ENCODE measurements around the gene PROSER2.
A peak's percentile ranks its signal among the peaks of the same experiment; 100 is the strongest.

Gene PROSER2

DNA sequence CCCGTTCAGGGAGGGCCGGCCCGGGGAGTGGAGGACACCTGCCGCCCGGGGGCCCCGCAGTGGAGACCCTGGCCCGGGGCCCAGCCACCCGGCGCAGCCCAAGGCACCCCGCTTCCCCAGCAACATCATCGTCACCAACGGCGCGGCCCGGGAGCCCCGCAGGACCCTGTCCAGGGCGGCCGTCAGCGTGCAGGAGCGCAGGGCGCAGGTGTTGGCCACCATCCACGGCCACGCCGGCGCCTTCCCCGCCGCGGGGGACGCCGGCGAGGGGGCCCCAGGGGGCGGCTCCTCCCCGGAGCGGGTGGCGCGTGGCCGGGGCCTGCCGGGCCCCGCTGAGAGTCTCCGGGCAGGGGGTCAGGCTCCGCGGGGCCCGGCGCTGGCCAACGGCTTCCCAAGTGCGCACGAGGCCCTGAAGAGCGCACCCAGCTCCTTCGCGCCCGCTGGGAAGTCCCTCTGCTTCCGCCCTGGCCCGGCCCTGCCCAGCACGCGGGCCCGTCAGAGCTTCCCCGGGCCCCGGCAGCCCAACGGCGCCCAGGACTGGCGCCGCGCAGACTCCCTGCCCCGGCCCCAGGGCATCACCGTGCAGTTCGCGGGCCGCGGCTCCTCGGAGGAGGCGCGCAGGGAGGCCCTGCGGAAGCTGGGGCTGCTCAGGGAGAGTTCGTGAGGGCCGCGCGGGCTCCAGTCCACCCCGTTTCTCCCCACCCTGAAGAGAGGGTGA is 46.7 kb downstream of the PROSER2 start:
- no peak for DNase-seq

DNA sequence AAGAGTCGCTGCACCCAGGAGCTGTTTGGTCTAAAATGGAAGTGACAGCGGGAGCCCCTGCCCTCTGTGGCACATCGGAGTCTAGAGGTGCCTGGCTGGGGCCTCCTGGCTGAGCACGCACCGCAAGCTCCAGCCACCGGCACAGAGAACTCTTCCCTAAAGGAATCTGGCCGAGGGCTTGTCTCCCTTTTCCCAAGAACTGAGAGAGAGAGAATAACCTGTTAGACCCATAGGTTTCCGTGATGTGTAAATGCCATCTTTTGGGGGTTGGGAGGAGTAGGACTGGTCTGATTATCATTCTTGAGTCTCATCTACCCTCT is 47.3 kb downstream of the PROSER2 start:
- DNase-seq, result no peak

DNA sequence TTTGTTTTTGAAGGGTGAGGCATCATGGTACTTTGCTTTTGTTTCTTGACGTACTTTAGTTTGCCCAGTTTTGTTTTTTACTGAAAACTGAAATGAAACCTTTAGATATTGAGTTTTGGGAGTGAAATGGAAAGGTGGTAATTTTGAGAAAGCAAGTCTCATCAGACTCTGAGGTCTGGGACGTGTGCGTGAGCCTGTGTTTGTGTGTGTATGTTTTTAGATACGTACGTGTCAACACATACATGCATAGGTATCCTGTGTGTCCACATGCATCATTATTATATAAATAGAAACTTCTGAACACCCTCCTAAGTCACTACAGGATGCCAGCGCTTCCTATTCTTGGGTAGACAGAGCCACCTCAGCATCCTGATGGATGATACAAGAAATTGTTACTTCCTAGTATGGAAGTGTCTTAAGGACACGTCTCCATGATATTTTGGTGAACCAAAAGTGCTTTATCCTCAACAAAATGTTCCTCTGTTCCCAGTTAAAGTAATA is 47.8 kb downstream of the PROSER2 start:
- no peak for DNase-seq

DNA sequence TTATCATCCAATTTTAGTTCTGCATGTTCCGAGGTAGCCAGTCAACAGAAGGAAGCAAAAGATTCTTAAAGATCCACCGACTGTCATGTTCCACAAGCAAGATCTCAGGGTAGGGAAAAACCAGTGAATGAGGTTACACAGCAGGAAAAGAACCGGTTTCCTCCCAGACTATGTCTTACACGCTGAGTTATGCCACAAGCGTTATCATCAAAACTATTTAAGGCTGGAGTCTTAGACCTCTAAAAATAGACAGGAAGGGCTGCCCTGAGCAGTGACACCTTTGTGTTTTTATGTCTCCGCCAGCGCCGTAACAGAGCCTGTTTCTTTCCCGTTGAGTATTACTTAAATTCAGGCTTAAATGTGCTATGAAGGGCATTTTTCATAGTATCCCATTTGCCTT is 48.3 kb downstream of the PROSER2 start:
- no peak for DNase-seq

DNA sequence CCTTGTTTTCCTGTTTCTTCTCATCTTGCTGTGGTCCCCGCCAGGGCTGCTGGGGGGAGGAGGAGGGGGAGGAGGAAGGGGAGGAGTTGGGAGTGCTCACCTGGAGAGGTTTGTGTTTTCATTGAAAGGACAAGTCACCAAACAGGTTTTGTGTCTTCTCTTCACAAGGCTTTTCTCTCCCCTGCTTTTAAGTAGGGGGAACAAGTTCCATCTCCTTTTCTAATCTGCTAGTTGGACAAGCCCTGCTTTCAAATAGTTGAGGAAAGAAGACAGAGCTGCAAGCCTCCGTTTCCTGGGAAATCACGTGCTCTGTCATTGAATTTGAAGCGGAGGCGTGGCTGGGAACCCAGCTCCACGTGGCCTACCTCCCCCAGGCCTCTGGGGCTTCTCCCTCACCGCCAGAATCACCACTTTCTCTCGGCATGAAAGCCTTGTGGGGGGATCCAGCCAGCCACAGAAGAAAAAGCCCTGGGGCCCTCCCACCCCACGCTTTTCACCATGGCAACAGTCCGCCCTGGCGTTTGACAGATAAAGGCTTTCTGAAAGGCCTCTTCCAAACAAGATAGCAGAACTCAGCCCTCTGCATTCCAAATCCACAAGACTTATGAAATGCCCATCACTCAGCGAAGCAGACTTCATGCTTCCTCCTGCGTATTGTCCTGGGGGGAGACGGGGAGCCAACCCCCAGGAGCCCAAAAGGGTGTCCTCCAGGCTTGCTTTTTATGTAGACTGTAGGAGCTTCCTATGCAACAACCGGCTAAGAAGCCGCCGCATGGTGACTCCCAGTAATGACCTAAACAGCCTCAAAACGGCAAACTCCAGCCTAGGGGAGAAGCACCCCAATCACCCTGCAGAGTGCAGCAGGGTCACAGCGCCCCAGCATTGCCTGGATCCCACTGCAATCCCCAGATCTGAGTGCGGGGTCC is 51.7 kb downstream of the PROSER2 start:
- peak; percentile 14 for DNase-seq

DNA sequence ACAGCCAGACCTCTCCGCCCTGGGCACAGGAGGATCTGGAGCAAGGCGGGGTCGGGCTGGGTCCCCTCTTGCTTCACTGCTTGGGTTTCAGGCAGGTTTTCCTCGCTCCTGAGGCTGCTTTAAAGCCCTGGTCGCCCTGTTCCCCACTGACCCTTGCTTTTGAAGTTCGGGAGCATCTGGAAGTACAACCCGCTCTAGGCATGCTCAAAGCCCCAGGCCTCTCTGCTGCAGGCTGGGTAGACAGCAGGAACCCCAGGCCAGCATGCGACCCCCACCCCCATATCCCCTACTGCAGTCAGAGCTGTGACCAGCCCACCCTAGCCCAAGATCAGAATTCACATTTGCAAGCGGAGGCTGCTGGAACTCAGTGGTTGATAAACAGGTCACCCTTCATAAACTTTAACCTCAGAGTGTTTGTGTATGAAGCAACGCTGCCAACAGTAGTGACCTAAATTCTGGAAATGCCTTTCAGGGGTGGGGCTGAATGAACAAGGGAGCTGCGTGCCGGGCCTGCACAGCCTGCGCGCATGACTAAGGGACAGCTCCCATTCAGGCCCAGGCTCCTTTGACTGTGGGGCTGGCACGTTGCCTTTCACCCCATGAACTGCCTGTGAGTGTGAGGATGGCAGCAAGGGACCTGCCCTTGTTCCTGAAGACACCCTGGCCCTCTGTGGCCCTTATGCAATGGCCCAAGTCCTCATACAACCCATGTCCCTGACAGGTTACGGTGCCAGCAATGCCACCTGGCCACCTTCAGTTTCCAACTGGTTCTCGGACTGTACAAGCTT is 52.5 kb downstream of the PROSER2 start:
- DNase-seq, result no peak

DNA sequence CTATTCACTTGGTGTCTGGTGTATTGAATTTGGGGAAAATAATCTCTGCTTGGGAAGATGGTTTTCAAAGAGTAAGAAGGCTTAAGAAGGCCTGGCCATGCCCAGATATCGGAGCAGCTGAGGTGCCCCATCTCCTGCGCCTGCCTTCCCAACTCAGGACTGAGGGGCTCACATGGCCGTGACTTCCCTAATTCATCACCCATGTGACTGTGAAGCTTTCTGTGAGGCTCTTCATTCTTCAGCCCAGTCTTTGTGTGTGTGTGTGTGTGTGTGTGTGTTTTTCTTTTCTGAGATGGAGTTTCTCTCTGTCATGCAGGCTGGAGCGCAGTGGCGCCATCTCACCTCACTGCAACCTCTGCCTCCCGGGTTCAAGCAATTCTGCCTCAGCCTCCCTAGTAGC is 53.2 kb downstream of the PROSER2 start:
- DNase-seq, result no peak

DNA sequence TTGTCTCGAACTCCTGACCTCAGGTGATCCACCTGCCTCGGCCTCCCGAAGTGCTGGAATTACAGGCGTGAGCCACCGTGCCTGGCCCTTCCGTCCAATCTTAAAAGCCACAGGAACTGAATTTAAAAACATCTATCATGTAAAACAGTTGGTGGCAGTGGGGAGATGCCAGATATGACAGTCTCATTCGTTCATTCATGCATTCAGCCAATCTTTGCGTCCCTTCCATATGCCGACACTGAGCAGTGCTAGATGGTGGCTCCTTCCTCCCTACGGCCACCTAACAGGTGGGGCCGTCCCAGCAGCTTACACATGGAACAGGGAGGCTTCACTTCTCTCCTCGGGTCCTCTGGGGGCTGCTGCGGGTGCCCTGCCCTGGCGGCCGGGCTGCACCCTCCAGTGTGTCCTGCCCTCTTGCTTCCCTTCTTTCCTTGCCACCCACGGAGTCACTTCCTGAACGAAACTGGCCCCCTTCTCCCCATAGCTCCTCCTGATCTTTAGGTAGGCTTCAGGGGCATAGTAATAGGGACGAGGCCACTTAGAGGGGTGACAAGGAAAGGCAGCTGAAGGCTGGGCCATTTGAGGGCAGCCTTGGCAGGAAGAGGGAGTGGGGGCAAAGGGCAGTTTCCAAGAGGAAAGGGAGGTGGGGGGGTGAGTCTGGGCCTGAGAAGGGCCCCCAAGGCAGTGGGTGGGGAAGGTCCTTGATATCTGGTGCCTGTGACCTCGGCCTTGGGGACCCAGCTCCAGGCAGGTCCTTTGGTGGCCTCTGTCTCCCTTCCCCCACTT is 53.8 kb downstream of the PROSER2 start:
- no peak for DNase-seq

DNA sequence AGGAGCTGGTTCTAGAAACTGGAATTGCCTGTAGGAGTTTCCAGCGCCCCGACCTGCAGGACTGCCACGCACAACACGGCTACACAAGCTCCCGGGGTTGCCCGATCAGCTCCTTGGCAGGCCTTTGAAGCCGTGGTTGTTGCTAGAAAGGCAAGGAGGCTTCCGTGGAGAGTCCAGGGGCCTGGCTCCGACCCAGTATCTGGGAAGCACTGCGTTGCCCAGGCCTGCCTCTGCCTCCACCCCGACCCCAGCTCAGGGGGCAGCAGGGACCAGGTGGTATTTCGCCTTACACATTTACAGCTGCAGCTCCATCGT is 54.4 kb downstream of the PROSER2 start:
- DNase-seq, result no peak

DNA sequence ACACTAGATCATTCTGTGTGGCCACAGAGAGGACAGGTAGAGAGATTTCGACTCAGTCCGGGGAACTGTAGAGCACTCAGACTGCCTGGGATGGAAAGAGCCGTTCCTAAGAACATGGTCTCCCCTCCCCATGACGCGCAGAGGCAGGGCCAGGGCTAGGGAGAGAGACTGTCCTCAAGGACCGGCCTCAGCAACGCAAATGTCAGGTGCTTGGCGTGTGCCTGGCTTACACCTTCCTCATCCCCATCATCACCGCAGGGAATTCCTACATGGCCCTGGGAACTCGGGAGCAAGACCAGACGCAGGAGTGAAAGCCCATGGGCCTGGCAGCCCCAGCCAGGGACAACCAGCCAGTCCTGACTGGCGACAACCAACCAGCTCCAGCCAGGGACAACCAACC is 55.6 kb downstream of the PROSER2 start:
- no peak for DNase-seq

DNA sequence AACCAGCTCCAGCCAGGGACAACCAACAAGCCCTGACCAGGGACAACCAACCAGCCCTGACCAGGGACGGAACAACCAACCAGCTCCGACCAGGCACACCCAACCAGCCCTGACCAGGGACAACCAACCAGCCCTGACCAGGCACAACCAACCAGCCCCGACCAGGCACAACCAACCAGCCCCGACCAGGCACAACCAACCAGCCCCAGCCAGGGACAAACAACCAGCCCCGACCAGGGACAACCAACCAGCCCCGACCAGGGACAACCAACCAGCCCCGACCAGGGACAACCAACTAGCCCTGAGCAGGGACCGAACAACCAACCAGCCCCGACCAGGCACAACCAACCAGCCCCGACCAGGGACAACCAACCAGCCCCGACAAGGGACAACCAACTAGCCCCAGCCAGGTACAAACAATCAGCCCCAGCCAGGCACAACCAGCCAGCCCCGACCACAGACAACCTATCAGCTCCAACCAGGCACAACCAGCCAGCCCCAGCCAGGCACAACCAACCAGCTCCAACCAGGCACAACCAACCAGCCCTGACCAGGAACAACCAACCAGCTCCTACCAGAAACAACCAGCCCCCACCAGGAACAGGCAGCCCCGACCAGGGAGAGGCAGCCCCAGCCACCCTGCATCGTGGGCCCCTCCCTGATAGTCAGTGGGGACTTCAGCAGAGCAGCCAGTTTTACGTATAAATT is 56.4 kb downstream of the PROSER2 start:
- DNase-seq, result no peak

DNA sequence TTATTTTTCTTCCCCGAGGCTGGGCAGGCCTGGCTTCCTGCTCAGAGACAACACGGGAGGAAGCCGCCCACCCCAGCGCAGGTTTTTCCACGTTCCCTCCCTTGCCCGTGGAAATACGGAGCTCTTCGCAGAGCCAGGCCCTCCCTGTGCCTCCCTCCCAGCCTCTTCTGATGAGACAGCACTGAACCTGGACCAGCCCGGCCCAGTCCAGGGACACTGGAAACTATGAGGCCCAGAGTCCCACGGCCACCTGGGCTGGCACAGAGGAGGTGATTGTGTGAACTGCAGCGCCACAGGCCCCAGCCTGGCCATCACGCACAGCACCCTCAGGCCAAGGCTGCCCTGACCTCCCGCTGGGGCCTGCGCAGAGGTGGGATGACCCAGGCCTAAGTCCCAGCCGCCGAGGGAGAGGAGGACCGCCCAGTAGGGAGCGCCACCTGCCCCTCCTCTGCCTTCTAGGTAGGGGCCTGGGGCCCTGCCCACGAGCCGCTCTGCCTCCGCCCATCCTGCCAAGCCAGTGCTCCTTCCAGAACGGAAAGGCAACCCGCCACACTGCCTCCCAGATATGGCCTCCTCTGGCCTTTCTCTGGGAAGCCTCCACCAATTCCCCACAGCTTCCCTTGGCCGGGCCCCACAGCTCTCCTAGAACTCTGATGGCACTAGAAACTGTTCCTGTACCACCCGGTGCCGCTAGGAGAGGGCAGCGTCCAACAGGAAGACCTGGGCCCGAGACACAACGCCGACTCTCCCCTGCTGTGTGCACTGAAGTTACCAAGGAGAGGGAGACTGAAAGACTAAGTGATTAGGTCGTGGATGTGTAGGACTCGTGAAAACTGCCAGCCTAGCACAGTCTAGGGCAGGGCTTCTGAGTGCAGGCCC is 57.2 kb downstream of the PROSER2 start:
- no peak for DNase-seq

DNA sequence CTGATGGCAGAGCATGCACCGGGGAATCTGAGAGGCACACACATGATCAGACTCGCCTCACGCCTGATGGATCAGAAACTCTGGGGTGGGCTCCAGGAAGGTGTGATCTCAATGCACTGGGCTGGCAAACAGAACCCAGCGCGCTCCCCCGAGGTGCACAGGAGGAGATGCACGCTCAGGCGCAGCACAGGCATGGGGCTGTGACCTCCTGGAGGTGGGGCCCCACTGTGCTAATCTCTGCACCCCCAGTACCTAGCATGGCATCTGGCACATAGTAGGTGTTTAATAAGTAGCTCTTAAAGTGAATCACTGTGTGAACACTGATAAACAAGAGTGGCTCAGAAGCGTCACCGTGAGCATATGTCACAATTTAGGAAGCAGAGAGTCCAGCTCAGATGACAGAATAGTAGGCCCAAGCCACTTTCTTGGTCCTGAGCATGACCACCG is 57.9 kb downstream of the PROSER2 start:
- no peak for DNase-seq

DNA sequence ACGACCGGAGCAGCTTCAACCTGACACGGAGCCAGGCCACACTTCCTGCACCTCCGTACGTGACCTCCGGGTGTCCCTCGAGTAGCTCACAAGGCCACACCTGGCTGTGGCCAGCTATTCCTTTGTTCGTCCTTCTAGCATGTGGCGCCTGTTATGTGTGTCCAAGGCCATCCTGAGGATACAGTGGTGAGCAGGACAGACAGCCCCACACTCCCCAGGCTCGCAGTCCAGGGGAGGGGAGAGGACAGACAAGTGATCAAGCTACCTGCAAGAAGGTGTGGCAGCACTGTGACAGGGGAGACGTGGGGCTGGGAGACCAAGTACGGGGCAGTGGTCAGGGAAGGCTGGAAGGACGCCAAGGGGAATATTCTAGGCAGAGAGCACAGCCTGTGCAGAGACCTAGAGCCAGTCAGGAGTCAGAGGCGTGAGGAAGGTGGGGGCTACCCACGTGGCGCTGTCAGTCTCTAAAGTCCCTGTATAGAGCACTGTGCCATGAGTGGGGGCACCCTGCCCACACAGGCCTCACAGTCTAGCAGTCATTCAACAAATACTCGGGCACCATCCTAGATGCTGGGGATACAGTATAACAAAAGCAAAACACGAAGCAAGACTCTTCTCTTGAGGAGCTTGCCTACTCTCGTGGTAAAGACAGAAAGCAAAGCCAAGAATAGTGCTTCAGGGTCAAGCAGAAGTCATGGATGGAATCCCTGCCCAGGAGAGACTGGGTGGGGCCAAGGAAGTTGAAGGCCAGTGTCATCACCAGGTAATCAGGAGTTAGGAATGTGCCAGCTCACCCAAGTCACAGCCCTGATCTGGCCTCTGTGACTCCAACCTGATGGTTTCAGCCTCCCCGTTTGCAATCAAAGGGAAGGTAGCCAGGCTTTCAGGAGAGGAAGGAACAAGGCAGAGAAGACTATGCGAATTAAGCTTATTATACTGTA is 58.6 kb downstream of the PROSER2 start:
- DNase-seq, result no peak

DNA sequence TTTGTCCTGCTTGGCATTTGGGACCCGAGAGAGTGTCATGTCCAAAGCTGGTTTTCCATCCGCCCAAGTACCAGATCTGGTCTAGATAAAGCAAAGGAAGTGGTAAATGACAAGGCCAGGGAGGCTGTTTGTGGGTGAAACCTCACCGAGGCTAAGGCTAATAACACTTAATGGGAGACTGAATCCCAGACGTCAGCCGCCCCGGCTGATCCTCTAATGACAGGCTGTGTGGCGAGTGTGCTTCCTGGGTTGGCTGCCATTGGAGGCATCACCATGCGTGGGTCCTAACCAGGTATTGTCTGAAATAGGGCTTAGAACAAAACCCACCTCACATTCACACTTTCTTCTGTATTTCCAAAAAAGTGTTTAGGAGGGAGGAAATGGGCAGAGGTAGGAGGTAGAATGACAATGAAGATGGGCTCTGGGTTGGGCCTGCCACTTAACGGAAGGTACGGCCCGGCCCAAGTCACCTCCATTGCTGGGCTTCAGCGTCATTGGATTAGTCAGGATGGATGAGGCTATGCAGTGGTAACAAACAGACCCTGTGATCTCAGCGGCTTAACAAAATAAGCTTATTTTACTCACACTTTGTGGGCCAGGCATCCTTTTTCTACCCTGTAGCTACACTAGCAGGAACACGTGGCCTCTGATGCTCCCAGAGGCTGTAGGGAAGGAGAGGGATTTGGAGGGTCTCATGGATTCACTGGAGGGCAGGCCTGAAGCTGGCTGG is 59.7 kb downstream of the PROSER2 start:
- DNase-seq, result no peak

DNA sequence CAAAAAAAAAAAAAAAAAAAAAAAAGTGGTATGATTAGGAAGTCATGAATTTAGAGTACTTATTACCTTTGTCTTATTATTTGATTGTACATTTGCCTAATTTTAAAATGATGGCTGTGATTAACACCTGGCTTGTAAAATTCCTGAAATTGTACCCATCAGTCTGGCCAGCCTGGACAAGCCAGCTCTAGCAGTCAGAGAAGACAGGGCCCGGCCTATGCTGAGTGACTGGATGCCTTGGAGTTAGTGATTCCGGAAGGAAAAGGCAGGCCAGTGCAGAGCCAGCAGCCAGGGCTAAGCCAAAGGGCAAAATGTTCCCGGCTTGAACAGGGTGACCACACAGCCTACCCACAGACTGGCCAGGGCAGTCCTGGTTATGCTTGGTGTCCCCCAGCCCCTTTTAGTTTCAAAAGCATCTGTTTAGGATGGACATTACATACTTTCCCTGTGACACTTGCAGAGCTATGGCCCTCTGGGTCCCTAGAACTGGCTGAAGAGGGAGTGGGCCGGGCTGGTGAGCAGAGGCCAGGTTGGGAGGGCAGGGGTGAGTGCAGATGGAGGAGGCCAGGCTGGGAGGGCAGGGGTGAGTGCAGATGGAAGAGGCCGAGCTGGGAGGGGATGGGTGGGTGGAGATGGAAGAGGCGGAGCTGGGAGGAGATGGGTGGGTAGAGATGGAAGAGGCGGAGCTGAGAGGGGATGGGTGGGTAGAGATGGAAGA is 61.7 kb downstream of the PROSER2 start:
- no peak for DNase-seq

DNA sequence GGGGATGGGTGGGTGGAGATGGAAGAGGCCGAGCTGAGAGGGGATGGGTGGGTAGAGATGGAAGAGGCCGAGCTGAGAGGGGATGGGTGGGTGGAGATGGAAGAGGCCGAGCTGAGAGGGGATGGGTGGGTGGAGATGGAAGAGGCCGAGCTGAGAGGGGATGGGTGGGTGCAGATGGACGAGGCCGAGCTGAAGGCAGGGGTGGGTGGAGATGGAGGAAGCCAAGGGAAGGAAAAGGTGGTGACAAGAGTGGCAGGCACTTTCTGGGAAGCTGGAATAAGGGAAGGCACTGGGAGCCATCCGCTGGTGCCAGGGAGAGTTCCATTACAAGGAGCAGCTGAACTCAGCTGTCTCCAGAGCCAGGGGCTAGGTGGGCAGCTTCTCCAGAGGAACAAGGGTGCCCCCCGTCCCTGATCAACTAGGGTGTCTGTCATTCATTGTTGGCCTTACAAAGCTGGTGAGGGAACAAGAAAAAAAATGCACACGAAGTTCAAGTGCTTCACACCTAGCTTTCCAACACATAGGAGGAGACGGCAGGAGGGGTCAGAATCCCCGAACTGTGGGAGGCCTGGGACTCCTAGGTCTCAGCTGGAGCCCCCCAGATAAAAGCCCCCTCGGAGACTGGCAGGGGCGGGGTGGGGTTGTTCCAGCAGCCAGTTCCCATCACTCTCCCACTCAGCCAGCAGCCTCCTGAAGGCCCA is 62.4 kb downstream of the PROSER2 start:
- no peak for DNase-seq

DNA sequence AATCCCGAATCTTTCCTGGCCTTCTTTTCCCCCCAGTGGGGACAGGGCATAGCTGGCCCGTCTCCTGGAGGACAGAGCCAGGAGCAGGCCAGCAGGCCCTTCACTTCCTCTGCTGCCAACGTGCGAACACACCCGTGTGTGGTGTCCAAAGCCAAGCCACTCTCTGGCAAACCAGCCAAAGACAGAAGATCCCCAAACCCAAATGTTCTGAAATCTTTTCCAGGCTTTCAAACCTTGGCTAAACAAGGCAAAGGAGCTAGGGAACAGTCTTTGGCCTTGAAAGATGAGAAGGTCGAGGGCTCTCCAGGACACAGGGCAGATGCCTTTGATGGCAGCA is 63.0 kb downstream of the PROSER2 start:
- no peak for DNase-seq

Data from COR-L47 (cell line).